DOHH2 (cell line): ENCODE measurements around the gene TLE7.

Experiments
- H3F3A ChIP-seq: fragments of 200-600 bp; sonication (generic), shearing (Covaris generic); 2 replicates; pipeline ENCODE4 v1.6.0; 2016; ENCODE audit warnings: antibody characterized with exemption, mild to moderate bottlenecking; ENCODE audit not compliant: control insufficient read depth, insufficient read depth
- H3K27ac ChIP-seq: fragments of 200-600 bp; sonication (generic); 2 replicates; pipeline ENCODE4 v1.5.1; 2014; ENCODE audit warnings: low read depth, mild to moderate bottlenecking, low read length, moderate library complexity
- H3K27me3 ChIP-seq: fragments of 200-600 bp; sonication (generic); 2 replicates; pipeline ENCODE4 v1.6.1; 2014; ENCODE audit warnings: mild to moderate bottlenecking, low read length, mixed read lengths; ENCODE audit not compliant: control insufficient read depth
- H3K36me3 ChIP-seq: fragments of 200-600 bp; sonication (generic); 2 replicates; pipeline ENCODE4 v1.6.1; 2014; ENCODE audit warnings: mild to moderate bottlenecking, low read length, moderate library complexity, mixed read lengths; ENCODE audit not compliant: control insufficient read depth
- H3K4me1 ChIP-seq: fragments of 200-600 bp; sonication (generic); 2 replicates; pipeline ENCODE4 v1.6.1; 2014; ENCODE audit warnings: mild to moderate bottlenecking, low read length, mixed read lengths; ENCODE audit not compliant: control insufficient read depth
- H3K4me2 ChIP-seq: fragments of 200-600 bp; sonication (generic); 2 replicates; pipeline ENCODE4 v1.6.0; 2014; ENCODE audit warnings: mild to moderate bottlenecking, low read length, moderate library complexity
- H3K4me3 ChIP-seq: fragments of 200-600 bp; sonication (generic); 2 replicates; pipeline ENCODE4 v1.5.1; 2014; ENCODE audit warnings: mild to moderate bottlenecking, low read length, mixed read lengths
- H3K79me2 ChIP-seq: fragments of 200-600 bp; sonication (generic); 2 replicates; pipeline ENCODE4 v1.6.1; 2014; ENCODE audit warnings: mild to moderate bottlenecking, low read length, mixed read lengths; ENCODE audit not compliant: control insufficient read depth
- H3K9me2 ChIP-seq: fragments of 200-600 bp; sonication (generic); replicated peaks from 2 replicates; pipeline ENCODE4 v1.6.1; 2014; ENCODE audit warnings: mild to moderate bottlenecking, low read length, mixed read lengths; ENCODE audit not compliant: control insufficient read depth
- H3K9me3 ChIP-seq: fragments of 200-600 bp; sonication (generic); 2 replicates; pipeline ENCODE4 v1.6.1; 2014; ENCODE audit warnings: antibody characterized with exemption, low read length, mixed read lengths; ENCODE audit not compliant: control insufficient read depth, insufficient read depth
- H4K20me1 ChIP-seq: fragments of 200-600 bp; sonication (generic); 2 replicates; pipeline ENCODE4 v1.6.0; 2014; ENCODE audit warnings: low read depth, mild to moderate bottlenecking, antibody characterized with exemption, low read length, moderate library complexity; ENCODE audit not compliant: control insufficient read depth, insufficient read depth
- CTCF ChIP-seq: fragments of 200-600 bp; sonication (generic); IDR thresholded peaks from one replicate; pipeline ENCODE4 v1.5.1; 2014; ENCODE audit warnings: antibody characterized with exemption, mild to moderate bottlenecking, low read depth, low read length; ENCODE audit not compliant: poor library complexity, severe bottlenecking
- EZH2phosphoT487 ChIP-seq: fragments of 200-600 bp; sonication (generic); IDR thresholded peaks from 2 replicates; pipeline ENCODE4 v1.6.1; 2017; ENCODE audit warnings: borderline replicate concordance, mild to moderate bottlenecking, antibody characterized with exemption, low read length, moderate library complexity, mixed read lengths

The TLE7 gene

GRCh38 chr16:71402674-71403073, 39.2 kb downstream of the TLE7 start:
- Histone ChIP-seq H3K36me3 (no peaks in the 10 kb centered on the region), H3K4me3 (no peak overlapping the region), H3K4me1 (peaks cover 1% of the 10 kb centered on the region; the same call in 1 of the 2 replicates), H3K79me2 (no peaks in the 10 kb centered on the region), H4K20me1 (no peaks in the 10 kb centered on the region), H3K4me2 (no peak overlapping the region), H3K27me3 (no peaks in the 10 kb centered on the region; the same call in 1 of the 2 replicates), H3K9me2 (no peaks in the 10 kb centered on the region), H3K27ac (no peak overlapping the region), H3F3A (no peaks in the 10 kb centered on the region), H3K9me3 (no peaks in the 10 kb centered on the region)
- no peak for TF ChIP-seq CTCF
- no peak for TF ChIP-seq EZH2phosphoT487

GRCh38 chr16:71402007-71402406, 39.8 kb downstream of the TLE7 start:
- Histone ChIP-seq H4K20me1 (no peaks in the 10 kb centered on the region), H3K9me3 (no peaks in the 10 kb centered on the region), H3K36me3 (no peaks in the 10 kb centered on the region), H3K27me3 (no peaks in the 10 kb centered on the region; the same call in 1 of the 2 replicates), H3F3A (no peaks in the 10 kb centered on the region), H3K9me2 (no peaks in the 10 kb centered on the region), H3K79me2 (no peaks in the 10 kb centered on the region), H3K4me3 (no peak overlapping the region), H3K4me1 (no peaks in the 10 kb centered on the region), H3K27ac (no peak overlapping the region), H3K4me2 (no peak overlapping the region)
- TF ChIP-seq CTCF = no peak

- no peaks in the 10 kb centered on the region; the same call in 1 of the 2 replicates for H3K27me3 ChIP-seq
- TF ChIP-seq CTCF (no peak), EZH2phosphoT487 (no peak)
- no peaks in the 10 kb centered on the region for H3K9me2 ChIP-seq
- no peak overlapping the region for H3K27ac ChIP-seq
- H3K79me2 ChIP-seq = no peaks in the 10 kb centered on the region
- H3F3A ChIP-seq = no peaks in the 10 kb centered on the region
- no peaks in the 10 kb centered on the region for H3K4me1 ChIP-seq
- no peaks in the 10 kb centered on the region for H3K9me3 ChIP-seq
- no peaks in the 10 kb centered on the region for H3K36me3 ChIP-seq
- H3K4me2 ChIP-seq = no peak overlapping the region
- no peak overlapping the region for H3K4me3 ChIP-seq
- H4K20me1 ChIP-seq = no peaks in the 10 kb centered on the region
Observed at GRCh38 chr16:71399801-71400563, 41.9 kb downstream of the TLE7 start.
